Aorta (tissue), 5 donors: Measurements from ENCODE around the gene RPP40. TPM values are rescaled to one million over a fixed set of nuclear protein-coding genes. Genes with fewer than 3 reads are reported as not detected.
A peak's percentile ranks its signal among the peaks of the same experiment; 100 is the strongest.

ENCODE experiments used
- ATAC-seq: fragments of 200-7000 bp; cut with Tn5 transposase; one replicate; pipeline ENCODE4 v1.9.1; 2022; ENCODE audit warnings: moderate library complexity; ENCODE audit not compliant: low FRiP score
- DNase-seq, 2 donors: peaks; one replicate each; pipeline ENCODE4 v3.0.0-alpha.2; 2020
- H3K27ac ChIP-seq, 2 donors: one replicate each; pipeline ENCODE4 v1.5.1; 2013; ENCODE audit warnings: low read length in 2 of 2, mild to moderate bottlenecking in 2 of 2, moderate library complexity in 2 of 2, control low read depth in 1 of 2, inconsistent platforms in 1 of 2, low read depth in 1 of 2
- H3K27me3 ChIP-seq, 2 donors: one replicate each; pipeline ENCODE4 v1.6.1; 2013; ENCODE audit warnings: control low read depth in 1 of 2, low read length in 1 of 2, mild to moderate bottlenecking in 1 of 2, moderate library complexity in 1 of 2; ENCODE audit not compliant: insufficient read depth in 2 of 2, control insufficient read depth in 1 of 2
- H3K36me3 ChIP-seq, 2 donors: one replicate each; pipeline ENCODE4 v1.6.1; 2013; ENCODE audit warnings: control low read depth in 1 of 2, low read length in 1 of 2, mild to moderate bottlenecking in 1 of 2; ENCODE audit not compliant: insufficient read depth in 2 of 2, control insufficient read depth in 1 of 2
- H3K4me1 ChIP-seq, 2 donors: one replicate each; pipeline ENCODE4 v1.6.1; 2013; ENCODE audit warnings: low read length in 2 of 2, control low read depth in 1 of 2, mild to moderate bottlenecking in 1 of 2, moderate library complexity in 1 of 2; ENCODE audit not compliant: insufficient read depth in 2 of 2, control insufficient read depth in 1 of 2
- H3K4me3 ChIP-seq, 2 donors: one replicate each; pipeline ENCODE4 v1.5.1; 2013; ENCODE audit warnings: low read length in 2 of 2, control low read depth in 1 of 2, mild to moderate bottlenecking in 1 of 2
- H3K9me3 ChIP-seq: one replicate; pipeline ENCODE4 v1.6.1; 2013; ENCODE audit warnings: mild to moderate bottlenecking, low read length; ENCODE audit not compliant: control insufficient read depth
- WGBS, 2 donors: extraction: QIAGEN DNeasy Blood & Tissue Kit; methylation state at CpG; one replicate each; pipeline ENCODE4 v1.1.7; 2013; 5-methylcytosine and 5-hydroxymethylcytosine counted together
- intact Hi-C, 2 donors: fragments of 100-400 bp; cut with DNase I; formaldehyde crosslinking; loops; one replicate each; pipeline versions ENCODE4 v1.14.2 to v1.15.0; 2022
- polyA plus RNA-seq, 2 donors: library from polyadenylated mRNA; stranded (reverse); fragments of 200-250 nt; gene quantifications; one replicate each; pipeline ENCODE4 v1.2.3, GENCODE V29; 2013
- total RNA-seq, 2 donors: library from RNA; stranded (reverse); fragmentation: NEBNext Ultra II Directional; extraction: Animal tissue kit (Norgen Biotek cat#: 25700); gene quantifications; one replicate each; pipeline ENCODE4 v1.2.1, GENCODE V29; 2021
- donor health status: healthy with polysubstance abuse.
- donor health status: Bipolar disorder and iron deficiency.
- donor health status: DM: no; HTN: no; CAD: no.
- donor health status: DM: no; HTN: no; CAD: no.
- donor health status: DM: yes; HTN: yes; CAD: no.

Gene RPP40
- total and polyA plus RNA-seq, 4 donors, result 2.0 to 5.6 (median 4.0) TPM

DNA sequence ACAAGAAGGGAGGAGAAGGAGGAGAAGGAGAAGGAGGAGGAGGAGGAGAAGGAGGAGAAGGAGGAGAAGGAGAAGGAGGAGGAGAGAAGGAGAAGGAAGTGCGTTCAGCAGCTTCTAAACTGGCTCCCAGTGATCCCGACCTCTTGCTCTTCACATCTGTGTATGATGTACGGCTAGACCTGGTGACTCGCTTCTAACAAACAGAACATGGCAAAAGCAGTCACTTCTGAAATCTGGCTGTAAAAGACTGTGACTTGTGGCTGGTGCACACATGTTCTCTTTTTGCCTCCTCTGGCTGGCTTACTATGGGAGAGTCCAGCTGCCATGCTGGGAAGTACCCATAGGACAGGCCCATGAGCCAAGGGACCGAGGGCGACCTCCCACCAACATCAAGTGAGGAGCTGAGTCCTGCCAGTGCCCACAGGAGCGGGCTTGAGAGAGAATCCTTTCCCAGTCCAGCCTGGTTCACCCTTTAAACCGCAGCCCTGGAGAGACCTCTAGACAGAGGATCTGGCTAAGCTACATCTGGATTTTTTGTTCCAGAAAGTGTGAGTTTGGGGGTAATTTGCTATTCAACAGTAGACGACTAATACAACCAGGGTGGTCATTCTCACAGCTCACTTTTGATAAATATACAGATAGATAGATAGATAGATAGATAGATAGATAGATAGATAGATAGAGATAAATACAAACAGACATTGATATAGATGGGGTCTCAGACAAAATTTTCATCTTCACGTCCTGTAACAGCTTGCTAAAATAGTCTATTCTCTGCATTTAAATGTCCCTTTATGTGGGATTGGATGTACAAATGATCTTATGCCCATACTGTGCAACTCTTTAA is 42.3 kb downstream of the RPP40 start:
- Histone ChIP-seq H3K4me3 (no peak overlapping the region), H3K27ac (no peak overlapping the region), H3K27me3 (no peaks in the 10 kb centered on the region), H3K4me1 (no peaks in the 10 kb centered on the region), H3K9me3 (no peaks in the 10 kb centered on the region), H3K36me3 (no peaks in the 10 kb centered on the region)
- DNase-seq (no peak), ATAC-seq (no peak)
- intact Hi-C loops, result no loop called here
- whole genome bisulfite sequencing, 2 donors, result 84 to 88% methylated on average over 10 of the region's 10 CpGs

- no peaks in the 10 kb centered on the region for H3K9me3 ChIP-seq
- WGBS, 2 donors, result 86 to 93% methylated on average over 3 of the region's 3 CpGs
- H3K4me3 ChIP-seq, result no peak overlapping the region
- DNase-seq (no peak), ATAC-seq (no peak)
- intact Hi-C loops, result no loop called here
- H3K4me1 ChIP-seq, result no peaks in the 10 kb centered on the region
- H3K27me3 ChIP-seq, result no peaks in the 10 kb centered on the region
- H3K36me3 ChIP-seq, result peaks cover 0 to 3% of the 10 kb centered on the region in 2 donors
- no peak overlapping the region for H3K27ac ChIP-seq
Measured at GRCh38 chr6:4958624-4959023, 45.2 kb downstream of the RPP40 start.

DNA sequence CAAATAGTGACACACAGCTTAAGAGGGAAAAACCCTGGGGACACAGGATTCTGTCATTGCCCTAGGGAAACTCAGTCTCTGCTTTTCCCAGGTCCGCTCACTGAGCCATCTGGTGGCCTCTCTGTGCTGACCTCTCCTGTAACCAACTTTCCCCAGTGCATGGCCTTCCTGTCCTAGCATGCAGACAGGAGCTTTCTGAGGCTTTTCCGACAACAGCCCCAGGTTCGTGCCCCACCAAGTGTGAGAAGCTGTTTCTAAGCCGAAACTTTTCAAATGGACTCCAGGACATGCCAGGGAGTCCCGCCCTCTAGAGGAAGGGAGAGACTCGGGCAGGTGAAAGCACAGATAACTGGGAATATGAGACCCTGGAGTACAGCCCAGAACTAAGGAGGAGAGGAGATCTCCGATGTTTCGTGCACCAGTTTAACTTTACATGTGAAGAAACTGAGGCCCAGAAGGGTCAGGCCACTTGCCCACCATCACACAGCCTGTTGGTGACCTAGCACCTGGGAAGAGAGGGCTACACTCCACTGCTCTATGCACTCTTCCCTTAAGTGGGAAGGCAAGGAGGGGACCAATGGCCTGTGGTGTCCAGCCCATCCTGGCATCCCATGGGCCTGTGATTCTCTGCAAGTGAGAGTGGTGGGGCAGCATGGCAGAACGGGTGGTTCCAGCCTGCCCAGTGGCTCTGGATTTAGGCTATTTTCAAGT is 46.2 kb downstream of the RPP40 start:
- Histone ChIP-seq H3K4me1 (no peaks in the 10 kb centered on the region), H3K27me3 (no peaks in the 10 kb centered on the region), H3K27ac (no peak overlapping the region), H3K4me3 (no peak overlapping the region), H3K36me3 (peaks cover 0 to 3% of the 10 kb centered on the region in 2 donors), H3K9me3 (no peaks in the 10 kb centered on the region)
- ATAC-seq, result peak; percentile 46
- intact Hi-C loops, result no loop called here
- no peak for DNase-seq
- WGBS, 2 donors, result 63 to 68% methylated on average over 9 of the region's 9 CpGs

DNA sequence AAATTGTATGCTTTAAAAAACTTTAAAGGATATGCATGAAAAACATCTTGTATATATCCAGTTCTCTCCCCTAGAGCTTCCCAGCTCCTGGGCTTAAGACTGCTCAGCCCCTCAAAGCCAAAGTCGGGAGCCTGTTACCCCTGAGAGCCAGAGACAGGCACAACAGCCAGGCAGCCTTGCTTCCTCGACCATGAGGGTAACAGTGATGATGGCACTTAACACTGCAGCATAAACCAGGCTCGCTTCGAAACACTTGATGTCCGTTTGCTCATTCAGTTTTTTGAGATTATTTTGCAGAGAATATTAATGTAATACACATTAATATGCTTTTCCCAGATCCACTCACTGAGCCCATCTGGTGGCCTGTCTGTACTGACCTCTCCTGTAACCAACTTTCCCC is 47.2 kb downstream of the RPP40 start:
- no peak overlapping the region for H3K4me3 ChIP-seq
- peaks cover 0 to 3% of the 10 kb centered on the region in 2 donors for H3K36me3 ChIP-seq
- DNase-seq (no peak), ATAC-seq (no peak)
- 85 to 91% methylated on average over 5 of the region's 5 CpGs for WGBS, 2 donors
- no peaks in the 10 kb centered on the region for H3K4me1 ChIP-seq
- H3K9me3 ChIP-seq, result no peaks in the 10 kb centered on the region
- H3K27me3 ChIP-seq, result no peaks in the 10 kb centered on the region
- H3K27ac ChIP-seq, result no peak overlapping the region
- intact Hi-C loops, result no loop called here

DNA sequence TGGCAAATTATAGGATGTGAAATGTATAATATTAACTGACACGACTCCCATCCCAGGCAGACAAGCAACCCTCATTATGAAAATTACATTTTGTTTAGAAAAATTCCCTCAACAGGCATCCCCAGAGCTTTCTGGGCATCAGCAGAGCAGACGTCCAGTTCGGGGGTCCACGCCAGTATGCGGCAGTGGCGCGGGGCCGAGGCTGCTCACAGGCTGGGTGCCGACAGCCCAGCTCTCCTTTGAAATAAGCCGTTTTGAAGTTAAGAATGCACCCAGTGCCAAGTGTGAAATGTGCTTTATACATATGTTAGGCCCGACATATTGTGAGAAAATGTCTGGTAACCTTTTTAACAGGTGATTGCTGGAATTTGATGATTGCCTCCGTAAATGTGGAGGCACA is 50.4 kb downstream of the RPP40 start:
- no peak for ATAC-seq
- no peaks in the 10 kb centered on the region for H3K4me1 ChIP-seq
- WGBS, 2 donors, result 95 to 97% methylated on average over 12 of the region's 12 CpGs
- DNase-seq, result no peak
- no peak overlapping the region for H3K27ac ChIP-seq
- peaks cover 0 to 3% of the 10 kb centered on the region in 2 donors for H3K36me3 ChIP-seq
- intact Hi-C loops, result no loop called here
- no peak overlapping the region for H3K4me3 ChIP-seq
- no peaks in the 10 kb centered on the region for H3K9me3 ChIP-seq
- no peaks in the 10 kb centered on the region for H3K27me3 ChIP-seq

- intact Hi-C loops, result no loop called here
- 87 to 89% methylated on average over 14 of the region's 14 CpGs for WGBS, 2 donors
- Histone ChIP-seq H3K4me1 (no peaks in the 10 kb centered on the region), H3K4me3 (no peak overlapping the region), H3K9me3 (no peaks in the 10 kb centered on the region), H3K27me3 (no peaks in the 10 kb centered on the region), H3K27ac (no peak overlapping the region), H3K36me3 (peaks cover 0 to 3% of the 10 kb centered on the region in 2 donors)
- DNase-seq (no peak), ATAC-seq (no peak)
Measured at GRCh38 chr6:4950836-4951533, 52.9 kb downstream of the RPP40 start.

DNA sequence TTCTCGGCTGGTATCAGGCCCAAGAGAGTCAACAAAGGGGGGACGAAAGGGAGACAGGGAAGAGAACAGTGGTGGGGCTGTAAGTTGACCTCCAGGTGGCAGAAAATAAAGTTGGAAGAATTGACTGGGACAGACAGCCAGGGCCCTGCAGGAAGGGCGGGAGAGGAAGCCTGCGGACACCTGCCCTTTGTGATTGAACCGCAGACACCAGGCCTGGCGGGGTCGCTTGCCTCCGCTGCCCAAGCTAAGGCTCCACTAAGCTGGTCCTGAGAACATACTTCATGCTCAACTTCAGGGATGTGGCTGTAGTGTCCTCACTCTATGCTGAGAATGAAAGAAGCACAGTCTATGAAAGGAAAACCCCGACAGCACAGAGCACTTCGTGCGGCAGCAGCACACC is 53.8 kb downstream of the RPP40 start:
- ATAC-seq, result no peak
- DNase-seq, result no peak
- WGBS, 2 donors, result 96 to 97% methylated on average over 11 of the region's 11 CpGs
- no peak overlapping the region for H3K27ac ChIP-seq
- peaks cover 0 to 5% of the 10 kb centered on the region in 2 donors for H3K36me3 ChIP-seq
- no peak overlapping the region for H3K4me3 ChIP-seq
- no peaks in the 10 kb centered on the region for H3K4me1 ChIP-seq
- H3K27me3 ChIP-seq, result no peaks in the 10 kb centered on the region
- no peaks in the 10 kb centered on the region for H3K9me3 ChIP-seq
- intact Hi-C loops, result no loop called here

DNA sequence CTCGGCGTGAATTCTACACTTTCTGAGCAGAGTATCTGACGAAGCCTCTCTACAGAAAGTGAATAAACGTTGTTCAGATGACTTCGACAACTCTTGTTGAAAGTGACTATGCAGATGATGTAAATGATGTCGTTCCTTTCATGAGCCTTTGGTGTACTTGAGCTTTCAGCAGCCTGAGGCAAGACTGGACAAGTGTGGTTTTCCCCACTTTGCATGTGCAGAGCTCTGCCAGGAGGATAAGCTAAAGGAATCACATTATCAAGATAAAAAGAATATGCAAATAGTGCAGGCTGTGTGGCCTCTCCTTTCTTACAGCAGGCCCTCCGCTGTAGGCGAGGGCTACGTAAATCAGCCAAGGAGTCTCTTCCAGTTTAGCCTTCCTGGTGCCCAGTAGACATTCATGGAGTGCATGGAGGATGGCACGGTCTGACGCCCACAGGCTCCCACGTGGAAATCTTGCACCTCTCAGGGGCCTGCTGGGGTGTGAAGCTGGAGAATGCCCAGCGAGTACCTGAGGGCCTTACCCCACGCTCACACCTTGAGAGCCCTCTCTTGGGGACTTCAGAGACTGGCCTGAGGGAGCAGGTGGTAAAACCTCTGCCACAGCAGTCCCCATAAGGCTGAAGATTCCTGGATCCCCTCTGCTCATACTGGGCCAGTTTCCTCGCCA is 54.9 kb downstream of the RPP40 start:
- DNase-seq (no peak), ATAC-seq (no peak)
- Histone ChIP-seq H3K27ac (no peak overlapping the region), H3K4me3 (no peak overlapping the region), H3K9me3 (no peaks in the 10 kb centered on the region), H3K4me1 (no peaks in the 10 kb centered on the region), H3K36me3 (peaks cover 0 to 8% of the 10 kb centered on the region in 2 donors), H3K27me3 (no peaks in the 10 kb centered on the region)
- intact Hi-C loops, result no loop called here
- 93 to 94% methylated on average over 15 of the region's 15 CpGs for WGBS, 2 donors
